Measurements from ENCODE around the gene FBLN7.
A peak's percentile ranks its signal among the peaks of the same experiment; 100 is the strongest.
"Not testable (repeated sequence)": the region's sequence is repeated elsewhere in the genome, so short reads cannot be mapped to it uniquely, and the experiment has no call there.

The FBLN7 gene, protein sequence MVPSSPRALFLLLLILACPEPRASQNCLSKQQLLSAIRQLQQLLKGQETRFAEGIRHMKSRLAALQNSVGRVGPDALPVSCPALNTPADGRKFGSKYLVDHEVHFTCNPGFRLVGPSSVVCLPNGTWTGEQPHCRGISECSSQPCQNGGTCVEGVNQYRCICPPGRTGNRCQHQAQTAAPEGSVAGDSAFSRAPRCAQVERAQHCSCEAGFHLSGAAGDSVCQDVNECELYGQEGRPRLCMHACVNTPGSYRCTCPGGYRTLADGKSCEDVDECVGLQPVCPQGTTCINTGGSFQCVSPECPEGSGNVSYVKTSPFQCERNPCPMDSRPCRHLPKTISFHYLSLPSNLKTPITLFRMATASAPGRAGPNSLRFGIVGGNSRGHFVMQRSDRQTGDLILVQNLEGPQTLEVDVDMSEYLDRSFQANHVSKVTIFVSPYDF

DNA sequence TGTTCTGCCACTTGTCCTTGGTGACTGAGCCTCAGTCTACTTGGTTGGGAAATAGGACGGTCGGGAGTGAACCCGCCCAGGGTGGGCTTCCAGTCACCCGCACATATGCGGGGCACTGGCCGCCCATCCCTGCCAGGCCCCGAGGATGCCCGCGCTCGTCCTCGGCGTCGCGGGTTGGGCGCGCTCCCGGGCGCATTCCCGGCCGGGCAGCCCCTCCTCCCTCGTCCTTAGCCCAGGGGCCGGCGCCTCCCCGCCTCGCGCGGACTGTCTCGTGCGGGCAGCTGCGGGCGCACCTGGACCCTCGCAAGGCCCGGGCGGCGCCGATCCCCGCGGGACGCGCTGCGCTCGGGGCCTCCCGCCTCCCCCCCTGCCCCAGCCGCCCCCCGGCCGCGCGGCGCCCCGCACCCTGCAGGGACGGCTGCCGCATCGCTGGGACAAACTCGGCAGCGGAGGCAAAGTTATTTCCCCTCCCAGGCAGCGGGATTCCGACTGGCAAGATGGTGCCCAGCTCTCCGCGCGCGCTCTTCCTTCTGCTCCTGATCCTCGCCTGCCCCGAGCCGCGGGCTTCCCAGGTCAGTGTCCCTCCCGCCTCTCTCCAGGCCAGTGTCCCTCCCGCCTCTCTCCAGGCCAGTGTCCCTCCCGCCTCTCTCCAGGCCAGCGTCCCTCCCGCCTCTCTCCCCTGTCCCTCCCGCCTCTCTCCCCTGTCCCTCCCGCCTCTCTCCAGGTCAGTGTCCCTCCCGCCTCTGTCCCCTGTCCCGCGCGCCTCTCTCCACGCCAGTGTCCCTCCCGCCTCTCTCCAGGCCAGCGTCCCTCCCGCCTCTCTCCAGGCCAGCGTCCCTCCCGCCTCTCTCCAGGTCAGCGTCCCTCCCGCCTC lies at the start of gene FBLN7:
Gene FBLN7, plus strand, starts transcription at position 227 of the 874 bp plus-strand sequence. Its CDS starts 271 bp downstream, at position 498.
- DNase-seq (ENCODE audit: low spot score): peak; percentile 70

DNA sequence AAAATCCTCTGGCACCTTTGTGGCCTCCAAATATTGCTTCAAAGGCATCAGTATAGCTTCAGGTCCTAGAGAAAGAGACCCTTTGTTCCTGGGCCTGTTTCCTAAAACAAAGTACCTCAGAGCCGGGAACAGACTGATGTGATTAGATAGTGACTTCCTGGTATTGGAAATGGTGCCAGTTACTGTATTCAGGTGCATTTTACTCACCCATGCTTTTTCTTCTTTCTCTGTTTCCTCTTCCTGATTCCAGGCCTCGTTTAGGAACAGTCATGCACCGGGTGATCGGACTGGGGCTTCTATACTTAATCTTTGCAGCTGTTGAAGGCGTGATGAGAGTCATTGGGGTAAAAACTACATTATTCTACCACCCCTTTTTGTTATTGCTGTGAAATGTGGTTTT lies 48.8 kb upstream of the FBLN7 start:
- no peak for DNase-seq (ENCODE audit: low spot score)

DNA sequence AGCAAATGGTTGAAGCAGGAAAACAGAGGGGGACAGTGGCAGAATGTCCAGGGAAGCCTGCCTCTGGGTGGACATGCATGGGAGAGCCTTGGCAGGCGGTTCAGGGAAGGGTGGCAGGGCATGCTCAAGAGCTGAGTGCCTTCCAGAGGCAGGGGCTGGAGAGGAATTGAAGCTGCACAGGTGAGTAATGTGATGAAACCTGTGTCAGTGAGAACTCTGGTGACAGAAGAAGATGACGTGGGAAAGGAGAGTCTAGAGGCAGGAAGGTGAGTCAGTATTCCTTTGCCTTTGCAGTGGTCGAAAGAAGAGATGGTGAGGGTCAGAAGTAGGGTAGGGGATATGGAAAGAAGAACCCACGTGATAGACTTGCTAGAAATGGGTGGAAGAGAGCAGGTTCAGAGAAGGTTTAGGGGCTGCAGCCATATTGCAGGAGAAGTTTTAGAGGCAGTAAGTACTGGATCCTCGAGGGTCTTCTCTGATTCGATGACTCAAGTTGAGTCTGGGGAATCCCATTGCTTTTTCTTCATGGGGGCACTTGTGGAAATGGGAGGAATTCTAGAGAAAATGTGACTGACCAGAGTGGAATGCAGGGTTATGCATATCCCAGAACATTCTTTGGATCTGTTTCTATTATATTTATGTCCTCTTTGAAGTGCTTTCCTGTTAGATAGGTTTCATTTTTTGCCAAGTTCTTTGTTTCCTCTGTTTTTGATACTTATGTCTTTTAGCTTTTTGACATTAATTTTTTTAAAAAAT lies 45.7 kb upstream of the FBLN7 start:
- DNase-seq (ENCODE audit: low spot score): peak; percentile 80

DNA sequence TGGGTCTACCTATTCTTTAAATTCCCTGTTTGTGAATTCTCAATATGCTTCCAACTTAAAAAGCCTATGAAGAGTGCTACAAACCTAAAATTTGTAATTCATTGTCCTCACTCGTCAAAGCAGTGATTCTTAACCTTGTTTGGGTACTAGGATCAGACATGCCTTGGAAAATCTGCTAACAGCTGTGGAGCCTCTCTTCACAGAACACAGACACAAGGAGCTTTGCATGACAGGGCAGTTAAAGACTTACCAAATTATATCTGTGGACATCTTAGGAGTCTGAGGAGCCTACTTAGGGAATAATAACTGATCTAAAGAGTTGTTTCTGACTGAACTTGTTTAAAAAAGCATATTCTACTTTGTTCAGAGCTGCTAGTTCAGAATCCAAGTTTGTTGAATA lies 45.0 kb upstream of the FBLN7 start:
- no peak for DNase-seq (ENCODE audit: low spot score)

DNA sequence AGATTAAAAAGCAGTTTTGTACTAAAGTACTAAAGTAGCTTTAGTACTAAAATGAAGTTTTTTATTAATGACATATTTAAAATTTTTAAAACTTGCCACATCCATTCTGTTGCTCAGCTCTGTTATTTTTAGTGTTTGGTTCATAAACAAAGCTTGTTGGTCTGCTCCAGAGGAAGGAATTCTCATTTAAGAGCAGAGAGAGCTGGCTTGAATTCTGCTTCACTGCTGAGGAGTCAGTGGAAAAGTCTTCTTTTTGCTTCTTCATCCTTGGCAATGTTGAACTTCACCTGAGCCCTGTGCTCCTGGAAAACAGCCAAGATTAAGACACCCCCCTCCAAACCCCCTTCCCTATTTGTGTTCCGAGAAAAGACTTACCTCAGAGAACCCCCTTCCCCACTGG lies 42.5 kb upstream of the FBLN7 start:
- no peak for DNase-seq (ENCODE audit: low spot score)

DNA sequence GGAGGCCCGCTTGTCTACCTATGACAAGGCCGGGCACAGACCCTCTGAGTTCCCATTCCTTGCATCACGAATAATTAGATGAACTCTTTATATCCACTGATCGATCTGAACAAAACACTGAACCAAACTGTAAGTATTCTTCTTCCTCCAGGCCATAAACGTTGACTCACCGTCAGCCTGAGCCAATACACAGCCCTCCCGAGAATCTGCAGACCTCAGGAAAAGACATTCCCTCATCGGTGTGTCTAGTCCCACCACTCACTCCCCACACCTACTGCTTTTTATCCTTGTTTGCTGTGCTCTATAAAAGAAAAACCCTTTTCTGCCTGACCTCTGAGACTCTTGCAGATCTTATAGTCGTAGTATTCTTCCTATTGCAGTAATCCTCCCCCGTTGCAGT lies 42.1 kb upstream of the FBLN7 start:
- DNase-seq (ENCODE audit: low spot score): peak; percentile 28

DNA sequence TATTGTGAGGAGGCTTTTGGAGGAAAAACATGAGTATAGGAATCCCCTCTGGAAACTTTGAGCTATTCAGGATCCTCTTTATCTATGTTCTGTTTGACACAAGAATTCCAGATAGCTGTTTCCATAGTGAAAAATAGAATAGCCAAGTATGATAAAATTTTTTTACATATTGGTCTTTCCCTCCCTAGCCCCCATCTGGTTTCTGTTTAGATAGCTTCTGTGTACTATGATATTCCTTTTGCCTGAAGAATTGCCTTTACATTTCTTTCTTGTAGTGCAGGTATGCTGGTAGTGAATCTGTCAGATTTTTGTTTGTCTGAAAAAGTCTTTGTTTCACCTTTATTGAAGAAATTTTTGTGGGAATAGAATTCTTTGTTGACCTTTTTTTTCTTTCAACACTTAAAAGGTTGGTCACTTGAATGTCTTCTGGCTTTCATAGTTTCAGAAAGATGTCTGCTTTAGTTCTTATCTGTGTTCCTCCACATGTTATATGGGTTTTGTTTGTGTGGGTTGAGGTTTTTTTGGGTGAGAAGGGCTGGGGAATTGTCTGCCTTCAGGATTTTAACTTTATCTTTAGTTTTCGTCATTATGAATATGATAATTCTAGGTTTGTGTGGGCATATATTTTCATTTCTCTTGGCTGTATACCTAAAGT lies 29.9 kb upstream of the FBLN7 start:
- DNase-seq (ENCODE audit: low spot score): no peak

DNA sequence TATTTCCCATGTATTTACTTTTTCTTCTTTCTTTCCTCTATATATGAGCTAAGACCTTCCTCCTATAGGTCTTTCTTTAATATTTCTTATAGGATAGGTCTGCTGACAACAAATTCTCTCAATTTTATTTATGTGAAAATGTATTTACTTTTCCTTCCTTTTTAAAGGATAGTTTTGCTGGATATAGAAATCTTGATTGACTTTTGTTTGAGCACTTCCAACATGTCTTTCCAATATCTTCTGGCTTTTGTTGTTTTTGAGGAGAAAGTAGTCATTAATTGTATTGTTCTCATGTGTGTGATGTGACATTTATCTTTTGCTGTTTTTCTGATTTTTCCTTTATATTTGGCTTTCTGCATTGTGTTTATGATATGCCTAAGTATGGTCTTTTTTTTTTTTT lies 28.9 kb upstream of the FBLN7 start:
- DNase-seq (ENCODE audit: low spot score): no peak

DNA sequence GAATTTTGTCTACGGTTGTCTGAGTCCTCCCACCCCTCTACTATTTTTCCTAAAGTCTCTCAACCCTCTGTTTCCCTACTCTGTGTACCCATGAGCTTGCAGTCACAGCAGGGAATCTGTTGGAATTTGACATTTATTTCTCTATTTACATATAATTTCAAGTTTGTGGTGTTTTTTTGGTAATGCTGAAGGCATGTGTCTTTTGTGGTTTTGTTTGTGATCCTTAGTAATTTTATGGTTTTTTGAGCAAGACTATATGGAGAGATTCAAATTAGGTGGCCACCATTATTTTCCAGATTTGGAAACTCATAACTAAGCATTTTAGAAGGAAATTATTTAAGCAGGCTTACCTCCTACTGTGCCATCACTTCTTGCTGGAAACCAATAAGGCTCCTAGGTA lies 27.2 kb upstream of the FBLN7 start:
- no peak for DNase-seq (ENCODE audit: low spot score)

DNA sequence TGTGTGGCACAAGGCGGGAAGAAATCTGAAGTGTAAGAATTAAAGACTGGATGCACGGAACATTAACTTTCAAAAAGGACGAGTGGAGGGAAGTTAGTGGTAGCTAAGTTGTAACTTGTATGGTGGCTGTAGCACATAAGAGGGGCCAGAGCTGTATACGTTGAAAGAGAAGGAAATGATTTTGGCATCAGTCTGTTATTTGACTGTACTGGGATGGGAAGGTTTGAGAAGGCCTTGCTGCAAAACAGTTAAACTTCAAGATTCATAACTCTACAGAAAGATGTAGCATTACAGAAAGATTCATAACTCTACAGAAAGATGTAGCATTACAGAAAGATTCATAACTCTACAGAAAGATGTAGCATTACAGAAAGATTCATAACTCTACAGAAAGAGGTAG lies 24.8 kb upstream of the FBLN7 start:
- not testable (repeated sequence) for DNase-seq (ENCODE audit: low spot score)

DNA sequence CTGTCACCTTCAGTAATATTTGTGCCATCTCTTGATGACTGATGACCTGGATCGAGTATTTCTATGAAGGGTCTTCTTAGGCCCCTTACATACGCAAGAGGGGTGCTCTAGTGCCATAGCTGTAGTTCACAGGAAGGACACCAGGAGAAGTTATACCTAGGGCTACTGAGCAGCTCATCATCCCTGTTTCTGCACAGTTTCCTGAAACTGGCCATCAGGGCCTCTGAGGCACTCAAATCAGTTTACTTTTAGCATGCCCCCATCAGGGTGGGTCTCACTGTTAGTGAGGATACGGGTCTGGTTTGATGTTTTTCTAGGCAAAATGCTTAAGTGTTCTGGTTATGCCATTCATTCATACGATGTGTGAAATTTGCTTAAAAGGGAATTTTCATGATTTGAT lies 20.0 kb upstream of the FBLN7 start:
- no peak for DNase-seq (ENCODE audit: low spot score)

DNA sequence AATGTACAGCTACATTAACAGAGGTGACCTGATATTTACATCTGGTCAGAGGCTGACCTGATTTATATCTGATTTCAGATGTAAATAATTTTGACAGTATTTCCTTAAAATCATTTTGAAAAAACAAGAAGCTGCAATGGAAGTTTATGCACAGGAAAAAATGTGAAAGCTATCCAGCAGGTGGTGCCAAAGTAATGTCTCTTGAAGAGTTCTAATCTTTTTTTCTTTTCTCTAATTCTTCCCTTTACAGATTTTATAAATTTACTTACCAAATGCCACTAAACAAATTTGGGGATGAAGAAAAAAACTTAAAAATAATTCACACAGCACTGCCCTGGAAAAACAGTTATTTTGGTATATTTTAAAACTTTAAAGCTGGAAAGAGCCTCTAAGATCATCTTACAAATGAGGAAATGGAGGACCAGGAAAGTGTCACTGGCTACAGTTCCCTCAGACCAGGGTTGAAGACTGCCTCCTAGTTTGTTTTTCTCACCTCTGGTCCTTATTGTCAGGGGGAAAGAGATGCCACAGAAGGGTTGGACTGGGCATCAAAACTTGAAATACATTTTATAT lies 16.4 kb upstream of the FBLN7 start:
- peak; percentile 49 for DNase-seq (ENCODE audit: low spot score)

DNA sequence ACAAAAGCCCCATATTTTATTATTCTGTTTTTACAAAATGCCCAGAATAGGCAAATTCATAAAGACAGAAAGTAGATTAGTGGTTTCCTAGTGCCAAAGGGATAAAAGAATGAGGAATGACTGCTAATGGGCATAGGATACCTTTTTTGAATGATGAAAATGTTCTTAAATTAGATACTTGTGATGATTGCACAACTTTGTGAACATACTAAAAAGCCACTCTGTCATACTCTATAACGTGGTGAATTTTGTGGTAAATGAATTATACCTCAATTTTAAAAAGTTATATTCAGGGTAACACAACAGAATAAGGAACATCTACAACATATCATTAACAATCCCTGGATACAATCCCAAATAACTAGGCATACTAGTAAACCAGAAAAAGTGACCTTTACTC lies 9.1 kb upstream of the FBLN7 start:
- no peak for DNase-seq (ENCODE audit: low spot score)

DNA sequence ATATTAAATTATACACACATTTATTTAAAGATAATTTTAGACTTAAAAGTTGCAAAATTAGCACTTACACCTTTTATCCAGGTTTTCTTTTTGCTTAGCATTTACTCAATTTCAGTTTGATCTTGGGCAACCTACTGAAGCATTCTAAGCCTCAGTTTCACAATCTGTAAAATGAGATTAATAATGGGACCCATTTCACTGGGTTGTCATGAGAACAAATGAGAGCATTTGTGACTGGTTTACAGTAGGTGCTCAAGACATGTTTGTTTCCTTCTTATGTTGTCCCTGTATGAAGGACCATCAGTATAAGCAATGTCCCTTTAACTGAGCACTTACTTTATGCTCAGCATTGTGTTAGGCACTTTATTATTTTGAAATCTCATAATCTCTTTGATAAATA lies 4.8 kb upstream of the FBLN7 start:
- no peak for DNase-seq (ENCODE audit: low spot score)

DNA sequence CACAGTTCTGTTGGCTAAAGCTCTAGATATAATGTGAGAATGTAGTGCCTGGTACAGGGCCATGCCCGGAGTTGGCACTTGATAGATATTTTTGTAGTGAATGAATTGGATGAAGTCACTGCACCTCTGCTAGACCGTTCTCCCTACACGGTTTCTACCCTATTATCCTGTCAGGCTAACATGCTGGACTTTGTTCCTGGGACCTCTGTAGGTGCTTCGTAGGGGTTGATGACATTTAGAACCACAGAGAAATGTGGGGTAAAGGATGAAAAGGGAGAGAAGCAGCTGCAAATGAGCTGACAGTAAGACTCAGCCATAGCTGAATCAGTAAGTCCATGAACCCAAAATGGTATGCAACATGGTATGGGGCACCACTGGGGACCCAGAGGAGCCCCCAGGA lies 4.1 kb upstream of the FBLN7 start:
- no peak for DNase-seq (ENCODE audit: low spot score)

DNA sequence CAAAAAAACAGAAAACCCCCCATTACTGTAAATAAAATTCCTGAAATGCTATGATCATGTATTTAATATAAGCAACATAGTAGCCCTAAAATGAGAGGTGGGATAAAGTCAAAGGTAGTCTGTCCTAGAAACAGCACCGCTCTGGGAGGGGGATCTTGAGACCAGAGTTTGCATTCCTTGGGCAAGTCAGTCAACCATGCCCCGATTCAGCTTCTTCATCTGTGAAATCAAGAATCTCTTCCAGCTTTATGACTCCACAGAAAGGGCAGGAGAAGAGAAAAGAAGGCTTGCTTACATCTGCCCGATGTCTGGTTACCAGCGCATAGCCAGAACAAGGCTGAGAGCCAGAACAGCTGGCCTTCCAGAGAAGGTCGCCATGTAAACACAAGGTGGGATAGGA lies 2.1 kb upstream of the FBLN7 start:
- no peak for DNase-seq (ENCODE audit: low spot score)

DNA sequence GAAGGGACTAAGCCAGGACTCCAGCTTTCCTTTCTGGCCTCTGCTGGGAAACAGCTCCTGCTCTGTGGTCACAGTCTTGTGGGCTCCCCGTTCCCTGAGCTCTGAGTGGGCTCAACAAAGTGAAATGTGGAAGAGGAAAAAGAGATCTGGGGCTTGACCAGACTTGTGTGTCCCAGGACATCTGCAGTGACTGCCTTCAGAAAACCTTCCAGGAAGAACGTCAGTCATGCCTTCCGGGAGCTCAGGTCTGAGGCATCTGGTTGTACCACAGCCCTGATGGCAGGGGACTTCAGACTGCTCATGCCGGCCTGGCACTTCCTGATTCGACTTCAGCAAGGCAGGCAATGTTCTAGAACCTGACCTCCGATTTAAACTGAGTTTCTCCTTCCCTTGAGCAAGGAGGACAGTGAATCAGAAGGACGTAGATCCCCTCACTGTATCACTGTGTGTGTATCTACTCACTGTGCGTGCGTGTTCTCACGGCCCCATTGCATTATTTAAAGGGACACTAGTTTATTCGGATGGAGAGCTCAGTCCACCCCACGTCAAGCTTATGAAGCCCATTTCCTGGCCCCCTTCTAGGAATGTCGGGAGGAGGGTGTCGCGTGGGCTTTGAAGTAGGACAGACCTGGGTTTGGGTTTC lies 548 bp upstream of the FBLN7 start:
- peak; percentile 40 for DNase-seq (ENCODE audit: low spot score)

DNA sequence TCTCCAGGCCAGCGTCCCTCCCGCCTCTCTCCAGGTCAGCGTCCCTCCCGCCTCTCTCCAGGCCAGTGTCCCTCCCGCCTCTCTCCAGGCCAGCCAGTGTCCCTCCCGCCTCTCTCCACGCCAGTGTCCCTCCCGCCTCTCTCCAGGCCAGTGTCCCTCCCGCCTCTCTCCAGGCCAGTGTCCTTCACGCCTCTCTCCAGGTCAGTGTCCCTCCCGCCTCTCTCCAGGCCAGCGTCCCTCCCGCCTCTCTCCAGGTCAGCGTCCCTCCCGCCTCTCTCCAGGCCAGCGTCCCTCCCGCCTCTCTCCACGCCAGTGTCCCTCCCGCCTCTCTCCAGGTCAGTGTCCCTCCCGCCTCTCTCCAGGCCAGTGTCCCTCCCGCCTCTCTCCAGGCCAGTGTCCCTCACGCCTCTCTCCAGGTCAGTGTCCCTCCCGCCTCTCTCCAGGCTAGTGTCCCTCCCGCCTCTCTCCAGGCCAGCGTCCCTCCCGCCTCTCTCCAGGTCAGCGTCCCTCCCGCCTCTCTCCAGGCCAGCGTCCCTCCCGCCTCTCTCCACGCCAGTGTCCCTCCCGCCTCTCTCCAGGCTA lies 939 bp downstream of the FBLN7 start:
- not testable (repeated sequence) for DNase-seq (ENCODE audit: low spot score)

DNA sequence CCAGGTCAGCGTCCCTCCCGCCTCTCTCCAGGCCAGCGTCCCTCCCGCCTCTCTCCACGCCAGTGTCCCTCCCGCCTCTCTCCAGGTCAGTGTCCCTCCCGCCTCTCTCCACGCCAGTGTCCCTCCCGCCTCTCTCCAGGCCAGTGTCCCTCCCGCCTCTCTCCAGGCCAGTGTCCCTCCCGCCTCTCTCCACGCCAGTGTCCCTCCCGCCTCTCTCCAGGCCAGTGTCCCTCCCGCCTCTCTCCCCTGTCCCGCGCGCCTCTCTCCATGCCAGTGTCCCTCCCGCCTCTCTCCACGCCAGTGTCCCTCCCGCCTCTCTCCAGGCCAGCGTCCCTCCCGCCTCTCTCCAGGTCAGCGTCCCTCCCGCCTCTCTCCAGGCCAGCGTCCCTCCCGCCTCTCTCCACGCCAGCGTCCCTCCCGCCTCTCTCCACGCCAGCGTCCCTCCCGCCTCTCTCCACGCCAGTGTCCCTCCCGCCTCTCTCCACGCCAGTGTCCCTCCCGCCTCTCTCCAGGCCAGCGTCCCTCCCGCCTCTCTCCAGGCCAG lies 1.5 kb downstream of the FBLN7 start:
- not testable (repeated sequence) for DNase-seq (ENCODE audit: low spot score)

DNA sequence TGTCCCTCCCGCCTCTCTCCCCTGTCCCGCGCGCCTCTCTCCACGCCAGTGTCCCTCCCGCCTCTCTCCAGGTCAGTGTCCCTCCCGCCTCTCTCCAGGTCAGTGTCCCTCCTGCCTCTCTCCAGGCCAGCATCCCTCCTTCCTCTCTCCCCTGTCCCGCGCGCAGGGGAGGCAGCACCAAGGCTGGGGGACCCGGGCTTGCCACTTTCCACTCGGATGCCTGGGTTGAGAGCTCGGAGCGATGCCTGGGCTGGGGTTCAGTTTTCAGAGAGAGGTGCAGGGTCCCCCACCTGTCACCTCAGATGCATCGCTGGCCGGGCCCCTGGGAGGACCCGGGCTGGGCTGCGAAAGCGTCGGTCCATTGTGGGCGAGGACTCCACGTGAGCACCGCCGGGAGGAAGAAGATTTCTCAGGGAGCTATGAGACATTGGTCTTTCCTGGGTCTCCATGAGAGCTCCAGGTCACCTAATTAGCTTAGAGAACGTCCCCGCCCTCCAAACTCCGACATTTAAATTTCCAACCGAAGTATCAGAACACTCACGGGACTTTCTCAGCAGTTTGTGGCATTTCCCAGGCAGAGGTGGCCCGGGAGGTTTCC lies 2.1 kb downstream of the FBLN7 start:
- no peak for DNase-seq (ENCODE audit: low spot score)

Measured in GM03348 (cell line).